Germinal center (tissue), 1 donor: ENCODE measurements around the gene CTIF.

Experiments
- DNase-seq: peaks from one replicate; pipeline ENCODE4 v3.0.0; 2012; ENCODE audit warnings: mixed read lengths, low spot score

CTIF gene

GRCh38 chr18:48776641-48777025 is 237.8 kb downstream of the CTIF start:
- DNase-seq, result no peak

DNA sequence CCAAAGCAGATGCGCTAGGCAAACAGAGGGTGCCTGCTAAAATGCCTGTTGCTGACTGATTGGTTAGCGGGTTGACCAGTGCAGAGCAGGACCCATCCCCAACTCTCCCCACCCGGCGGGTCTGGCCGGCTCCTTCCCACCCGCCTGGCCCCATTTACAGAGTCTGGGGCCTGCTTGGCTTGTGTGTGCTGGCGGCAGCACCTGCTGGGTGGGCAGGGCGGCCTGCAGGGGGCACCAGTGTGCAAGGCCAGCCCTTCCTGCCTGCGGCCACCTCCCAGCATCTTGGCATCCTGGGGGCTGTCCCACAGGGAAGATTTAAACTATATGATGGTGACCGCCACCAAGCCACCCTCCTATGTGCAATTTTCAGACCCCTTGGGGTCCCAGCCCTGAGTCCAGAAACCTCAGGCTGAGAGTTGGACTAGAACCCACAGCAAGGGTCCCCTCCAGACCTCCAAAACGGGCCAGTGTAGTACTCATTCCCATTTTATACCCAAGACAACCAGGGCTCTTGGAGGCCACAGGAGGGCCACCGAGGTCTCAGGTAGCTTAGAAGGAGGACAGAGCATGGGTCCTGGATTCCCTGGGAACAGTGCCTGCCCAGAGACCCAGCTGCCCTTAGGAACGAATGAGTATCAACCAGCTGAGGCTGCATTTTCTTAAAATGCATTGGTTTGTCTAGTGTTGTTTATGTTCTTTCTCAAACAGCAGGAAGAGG is 238.4 kb downstream of the CTIF start:
- DNase-seq, result peak; percentile 87

DNA sequence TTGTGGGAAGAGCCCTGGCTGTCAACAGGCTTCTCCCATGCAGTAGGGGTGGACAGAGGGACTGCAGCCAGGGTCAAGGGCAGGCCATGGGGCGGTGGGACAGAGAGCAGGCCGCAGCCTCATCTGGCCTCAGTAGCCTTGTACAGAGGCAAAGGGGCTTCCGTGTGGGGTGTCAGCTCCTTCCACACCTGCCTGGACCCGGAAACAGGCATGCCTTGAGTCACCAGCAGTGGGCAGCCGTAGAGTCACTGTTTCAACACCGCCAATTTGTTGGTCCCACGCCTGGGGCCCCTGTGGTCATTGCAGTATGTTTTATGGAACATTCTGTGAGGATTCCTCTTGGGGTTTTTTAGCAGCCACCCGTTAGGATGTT is 238.9 kb downstream of the CTIF start:
- no peak for DNase-seq

- no peak for DNase-seq
Measured at GRCh38 chr18:48778344-48779011, 239.6 kb downstream of the CTIF start.

DNA sequence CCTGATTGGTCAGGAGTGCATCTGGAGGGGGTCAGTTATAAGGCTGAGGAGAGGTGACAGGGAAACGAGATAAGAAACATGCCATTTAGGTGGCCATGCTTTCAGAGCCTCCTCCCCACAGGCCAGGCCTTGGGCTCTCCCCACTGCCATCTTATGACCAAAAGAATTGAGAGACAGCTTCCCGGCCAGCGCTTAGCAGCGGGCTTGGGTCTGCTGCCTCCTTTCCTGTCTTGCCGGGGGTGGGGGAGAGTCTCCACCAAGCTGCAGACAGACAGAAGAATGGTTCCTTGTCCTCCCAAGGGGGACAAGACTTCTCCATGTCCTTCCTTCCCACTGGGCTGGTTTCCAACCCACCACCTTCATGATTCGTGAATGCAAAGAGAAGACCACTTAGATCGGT is 240.6 kb downstream of the CTIF start:
- no peak for DNase-seq

DNA sequence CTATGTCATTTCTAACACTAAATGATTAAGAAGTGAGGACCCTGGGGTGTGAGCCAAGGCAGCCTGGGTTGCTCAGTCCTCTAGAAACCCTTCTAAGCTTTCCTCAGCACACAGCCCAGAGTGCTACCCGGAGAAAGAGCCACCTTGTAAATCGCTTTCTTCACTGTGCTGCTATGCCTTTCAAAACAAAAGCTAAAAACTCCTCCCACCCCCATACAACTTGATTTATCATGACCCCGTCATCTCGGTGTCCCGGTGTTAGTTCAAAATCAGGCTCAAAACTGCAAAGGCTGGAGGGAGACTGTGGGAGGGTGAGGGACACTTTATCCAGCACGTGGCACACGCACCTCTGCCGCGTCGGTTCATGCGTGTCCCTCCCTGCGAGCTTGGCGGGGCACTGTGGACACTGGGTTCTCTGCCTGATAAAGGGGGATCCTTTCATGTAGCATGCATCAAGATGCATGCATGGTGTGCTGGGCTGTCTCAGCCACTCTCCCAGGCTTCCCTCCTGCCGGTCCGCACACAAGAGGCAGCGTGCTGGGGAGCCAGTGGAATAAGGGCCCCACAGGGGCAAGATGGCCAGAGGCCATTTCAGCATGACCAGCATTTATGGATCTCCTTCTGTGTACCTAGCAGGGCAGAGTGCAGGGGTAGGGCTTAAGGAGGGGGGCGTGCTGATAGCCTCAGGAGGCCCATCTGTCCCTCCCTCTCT is 241.5 kb downstream of the CTIF start:
- DNase-seq, result no peak

GRCh38 chr18:48780913-48781162 is 242.0 kb downstream of the CTIF start:
- no peak for DNase-seq

- DNase-seq, result no peak
Measured at GRCh38 chr18:48781163-48781987, 242.5 kb downstream of the CTIF start.

DNA sequence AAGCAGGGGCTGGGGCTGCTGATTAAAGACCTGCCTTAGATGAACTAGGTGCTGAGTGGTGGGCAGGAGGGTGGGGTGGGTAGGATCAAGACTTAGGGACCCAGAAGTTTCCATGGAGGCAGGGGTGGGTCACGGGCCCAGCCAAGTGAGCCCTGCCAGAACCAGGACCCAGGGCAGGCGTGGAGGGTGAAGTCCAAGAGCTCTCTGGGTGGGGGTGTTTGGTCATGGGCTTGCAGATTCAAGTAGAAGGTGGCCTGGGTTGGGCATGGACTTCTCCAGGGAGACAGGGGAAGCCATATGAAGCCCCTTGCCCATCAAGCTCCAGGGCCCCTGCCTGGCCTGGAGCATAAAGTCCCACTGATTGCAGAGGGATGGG is 243.1 kb downstream of the CTIF start:
- no peak for DNase-seq

- DNase-seq, result no peak
Measured at GRCh38 chr18:48782381-48782861, 243.6 kb downstream of the CTIF start.

DNA sequence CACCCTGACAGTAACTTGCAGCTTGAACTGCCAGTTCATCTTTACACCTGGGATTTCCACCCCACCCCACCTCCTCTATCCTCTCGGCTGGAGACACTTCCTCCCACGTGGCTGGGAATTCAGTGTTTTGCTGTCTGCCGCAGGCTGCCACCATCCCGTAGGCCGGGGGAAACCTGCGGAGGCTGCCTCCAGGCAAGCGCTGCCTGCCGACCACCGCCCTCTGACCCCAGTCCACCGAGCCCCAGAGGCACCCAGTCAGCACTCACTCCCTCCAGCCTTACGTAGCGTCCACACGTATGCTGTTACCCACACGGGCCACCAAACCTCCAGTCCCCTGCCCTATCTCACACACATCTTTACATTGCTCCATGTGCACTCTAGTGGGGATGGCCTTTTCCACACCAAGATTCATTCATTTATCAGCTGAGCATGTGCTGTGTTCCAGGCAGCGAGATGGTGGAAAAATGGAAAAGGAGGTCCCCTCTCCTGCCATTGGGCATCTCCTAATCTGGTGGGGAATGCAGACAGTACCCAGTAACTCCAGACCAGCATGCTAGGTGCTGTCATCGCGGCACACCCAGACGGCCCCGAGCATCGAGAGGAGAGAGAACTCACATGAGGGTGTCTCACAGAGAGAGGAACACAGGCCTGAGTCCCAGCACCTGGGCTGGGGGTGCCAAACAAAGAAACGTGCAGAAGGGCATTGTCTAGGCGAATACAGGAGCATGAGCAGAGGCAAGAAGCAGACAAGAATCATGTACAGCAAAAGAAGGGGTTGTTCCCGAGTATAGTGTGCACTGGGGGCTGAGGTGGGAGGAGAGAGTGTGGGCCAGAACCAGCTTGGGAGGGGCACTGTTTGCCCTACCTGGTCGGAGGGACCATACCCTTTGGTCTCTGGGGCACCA is 245.0 kb downstream of the CTIF start:
- no peak for DNase-seq

DNA sequence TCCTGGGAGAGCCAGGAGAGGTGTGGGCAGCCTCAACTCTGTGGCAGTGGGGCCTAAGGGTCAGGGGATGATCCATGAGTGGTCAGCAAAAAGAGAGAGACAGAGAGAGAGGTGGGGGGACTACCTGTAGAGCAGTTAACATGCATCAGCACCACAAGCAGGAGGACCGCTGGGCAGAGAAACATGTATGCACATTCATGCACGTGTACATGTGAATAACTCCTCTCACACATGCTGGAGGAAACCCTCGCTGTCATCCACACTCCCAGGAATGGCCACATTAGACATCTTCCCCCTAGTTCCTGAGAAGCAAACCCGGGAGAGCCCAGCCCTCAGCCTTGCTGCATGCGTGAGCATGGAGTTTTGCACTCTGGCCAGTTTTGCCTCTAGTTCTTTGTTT is 245.8 kb downstream of the CTIF start:
- DNase-seq, result peak; percentile 43

GRCh38 chr18:48785091-48785614 is 246.3 kb downstream of the CTIF start:
- DNase-seq, result peak; percentile 83

DNA sequence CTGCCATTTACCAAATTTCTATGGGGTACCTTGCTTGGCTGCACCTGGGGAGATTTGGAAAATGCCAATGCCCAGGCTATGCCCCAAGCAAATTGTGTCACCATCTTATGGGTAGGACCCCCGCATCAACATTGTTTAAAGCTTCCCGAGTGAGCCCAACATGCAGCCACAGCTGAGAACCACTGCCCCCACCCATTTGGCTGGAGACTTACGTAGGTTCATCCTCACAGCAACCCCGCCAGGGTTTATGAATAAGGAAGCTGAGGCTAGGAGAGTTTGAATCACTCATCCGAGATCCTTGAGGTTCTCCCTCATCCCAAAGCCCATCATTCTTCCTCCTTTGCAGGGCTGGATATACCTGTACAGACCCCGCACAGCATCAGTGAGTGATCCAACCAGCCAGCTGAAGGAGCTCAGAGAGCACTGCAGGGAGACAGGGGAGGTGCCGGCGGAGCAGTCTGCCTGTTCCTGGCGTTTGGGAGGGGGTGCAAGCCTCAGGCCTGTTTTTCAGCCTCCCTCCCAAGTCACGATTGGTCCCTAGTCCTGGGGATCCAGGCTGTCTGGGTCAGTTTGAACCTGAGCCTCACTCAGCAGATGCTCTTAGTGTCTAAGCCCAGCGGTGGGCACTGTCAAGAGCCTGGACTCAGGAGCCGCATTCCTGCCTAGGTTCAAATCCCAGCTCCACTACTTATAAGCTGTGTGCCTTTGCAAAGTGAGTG is 247.1 kb downstream of the CTIF start:
- DNase-seq, result no peak

GRCh38 chr18:48786455-48787202 is 247.8 kb downstream of the CTIF start:
- DNase-seq, result no peak

DNA sequence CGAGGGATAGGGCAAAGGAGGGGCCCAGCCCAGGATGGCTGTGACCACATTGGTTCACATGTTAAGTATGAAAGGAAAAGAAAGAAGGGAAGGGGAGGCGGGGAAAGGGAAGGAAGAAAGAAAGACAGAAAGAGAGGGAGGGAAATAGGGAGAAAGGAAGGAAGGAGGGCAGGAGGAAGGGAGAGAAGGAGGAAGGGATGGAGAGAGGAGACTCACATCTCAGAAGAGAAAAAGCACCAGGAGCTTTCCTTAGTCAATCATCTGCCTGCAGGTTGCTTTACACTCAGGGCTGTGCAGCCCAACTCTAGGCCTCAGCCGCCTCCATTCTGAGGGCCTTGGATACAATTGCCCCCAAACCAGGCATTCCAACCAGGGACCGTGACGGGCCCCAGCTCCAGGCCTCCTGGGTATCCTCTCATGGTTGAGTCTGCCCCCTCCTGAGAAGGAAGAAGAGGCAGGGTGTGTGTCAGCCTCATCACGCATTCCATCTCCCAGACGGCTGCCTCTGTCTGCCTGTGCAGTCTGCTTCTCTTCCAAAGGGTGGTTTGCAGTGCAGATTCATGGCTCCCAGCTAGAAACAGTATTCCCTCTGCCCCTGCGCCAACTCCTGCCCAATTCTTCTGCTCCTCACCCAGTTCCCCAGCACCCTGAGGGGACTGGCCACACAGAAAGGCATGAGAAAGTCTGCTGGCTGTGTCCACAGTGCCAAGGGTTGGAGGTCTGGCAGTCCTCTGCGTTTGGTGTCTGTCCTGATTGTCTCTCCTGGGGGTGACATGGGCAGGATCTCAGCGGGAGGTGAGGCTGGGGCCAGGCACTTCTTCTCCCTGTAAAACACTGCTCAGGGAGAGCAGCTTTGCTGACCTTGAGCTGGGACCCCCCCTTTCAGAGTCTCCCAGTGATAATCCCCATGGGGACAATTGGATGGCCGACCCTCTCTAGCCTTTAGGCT is 248.6 kb downstream of the CTIF start:
- no peak for DNase-seq

GRCh38 chr18:48788373-48788772 is 249.5 kb downstream of the CTIF start:
- DNase-seq, result no peak

DNA sequence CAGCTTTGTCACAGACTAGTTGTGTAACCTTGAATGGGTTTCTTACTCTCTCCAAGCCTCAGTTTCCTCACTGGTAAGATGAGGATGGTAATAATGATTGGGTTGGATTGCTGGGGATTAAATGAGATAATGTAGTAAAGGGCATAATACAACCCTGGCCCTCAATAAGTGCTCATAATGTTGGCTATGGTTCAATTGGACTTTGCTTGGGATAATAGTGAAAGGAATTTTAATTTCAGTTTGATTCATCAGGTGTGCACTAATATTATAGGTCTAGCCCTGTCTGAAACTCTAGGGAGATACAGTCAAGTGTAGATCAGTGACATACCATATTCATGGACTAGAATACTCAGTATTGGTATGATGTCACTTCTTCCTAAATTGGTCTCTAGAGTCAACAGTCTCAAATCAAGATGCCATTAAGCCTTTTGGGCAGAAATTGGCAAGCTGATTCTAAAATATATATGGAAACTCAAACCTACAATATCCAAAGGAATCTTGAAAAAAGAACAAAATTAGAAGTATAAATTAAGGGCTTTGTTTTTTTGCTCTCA is 250.5 kb downstream of the CTIF start:
- no peak for DNase-seq
